GM12878 (cell line): Measurements from ENCODE around the gene CRYBA2.

ENCODE experiments used
- CEBPB ChIP-seq, 2 experiments: fragments of 150-350 bp in 1 of 2; IDR thresholded peaks; 2 replicates each; pipeline ENCODE4 v1.6.1; 2012 to 2014; ENCODE audit warnings: low read depth in 2 of 2, low read length in 2 of 2, borderline replicate concordance in 1 of 2, inconsistent platforms in 1 of 2
- CTCF ChIP-seq, 3 experiments: IDR thresholded peaks in 2 of 3; conservative IDR thresholded peaks in 1 of 3; 2 replicates each; pipeline ENCODE4 v1.5.1; 2011; ENCODE audit warnings: low read depth in 3 of 3, low read length in 3 of 3, mild to moderate bottlenecking in 3 of 3, control low read depth in 2 of 3, moderate library complexity in 2 of 3, inconsistent platforms in 1 of 3, mixed read lengths in 1 of 3; ENCODE audit not compliant: control insufficient read depth in 2 of 3, insufficient read depth in 1 of 3; ENCODE audit errors: extremely low read depth in 1 of 3
- NR2C2 ChIP-seq: IDR thresholded peaks from 2 replicates; pipeline ENCODE4 v1.6.1; 2011; ENCODE audit warnings: borderline replicate concordance, low read depth; ENCODE audit not compliant: control insufficient read depth, insufficient read length
- POLR2A ChIP-seq: IDR thresholded peaks from 2 replicates; pipeline ENCODE4 v1.6.1; 2011; ENCODE audit warnings: low read depth, mild to moderate bottlenecking, low read length
- SUZ12 ChIP-seq: fragments of 200-600 bp; sonication (generic); IDR thresholded peaks from one replicate; pipeline ENCODE4 v1.6.1; 2018; ENCODE audit warnings: antibody characterized with exemption, mild to moderate bottlenecking; ENCODE audit not compliant: unreplicated experiment
- ZNF274 ChIP-seq: IDR thresholded peaks from one replicate; pipeline ENCODE4 v1.8.0; 2011; ENCODE audit not compliant: insufficient read length, insufficient read depth
- TF ChIP-seq, protein P1 (sequence below): IDR thresholded peaks from 2 replicates; pipeline ENCODE4 v1.6.1; 2011; ENCODE audit warnings: mild to moderate bottlenecking, low read depth, low read length, moderate library complexity; ENCODE audit not compliant: insufficient replicate concordance

- TF ChIP-seq CEBPB (IDR thresholded peaks at IDR 0.05; ENCODE audit: borderline replicate concordance in 1 of 2, low read depth in 2 of 2, low read length in 2 of 2) (no peak), CTCF (IDR thresholded peaks at IDR 0.05 in 2 of 3, conservative IDR thresholded peaks at IDR 0.05 in 1 of 3; ENCODE audit: control insufficient read depth in 2 of 3, extremely low read depth in 1 of 3, insufficient read depth in 1 of 3, low read depth in 3 of 3, low read length in 3 of 3) (0 out of 6 replicates have a peak, but pooled peaks of 1 of the 3 experiments have one; percentile 12), POLR2A (no peak), ZNF274 (no peak), NR2C2 (no peak), SUZ12 (no peak)
- TF ChIP-seq, protein P1, sequence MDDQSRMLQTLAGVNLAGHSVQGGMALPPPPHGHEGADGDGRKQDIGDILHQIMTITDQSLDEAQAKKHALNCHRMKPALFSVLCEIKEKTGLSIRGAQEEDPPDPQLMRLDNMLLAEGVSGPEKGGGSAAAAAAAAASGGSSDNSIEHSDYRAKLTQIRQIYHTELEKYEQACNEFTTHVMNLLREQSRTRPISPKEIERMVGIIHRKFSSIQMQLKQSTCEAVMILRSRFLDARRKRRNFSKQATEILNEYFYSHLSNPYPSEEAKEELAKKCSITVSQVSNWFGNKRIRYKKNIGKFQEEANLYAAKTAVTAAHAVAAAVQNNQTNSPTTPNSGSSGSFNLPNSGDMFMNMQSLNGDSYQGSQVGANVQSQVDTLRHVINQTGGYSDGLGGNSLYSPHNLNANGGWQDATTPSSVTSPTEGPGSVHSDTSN: no peak
Observed at GRCh38 chr2:218953366-218953954, 39.8 kb downstream of the CRYBA2 start.
